RWPE1 (cell line): Measurements from ENCODE around the gene ZFPM1.

ENCODE experiments used
- CTCF ChIA-PET: fragments of 350-600 bp; sonication (Branson Sonifier 250); formaldehyde crosslinking; extraction: SDS; loops from one replicate; lab custom pipeline; 2021; lab: Yijun Ruan, JAX
- POLR2A ChIA-PET: fragments of 400-600 bp; formaldehyde crosslinking; extraction: SDS; loops from one replicate; lab custom pipeline; 2020; ENCODE audit warnings: antibody characterized with exemption; ENCODE audit not compliant: low non-redundant PET; lab: Yijun Ruan, JAX
- DNase-seq: peaks from one replicate; pipeline ENCODE4 v3.0.0; 2012; ENCODE audit warnings: low spot score
- H3K27ac ChIP-seq: fragments of 450-650 bp; 2 replicates; pipeline ENCODE4 v1.5.1; 2017
- TF ChIP-seq, protein P1 (sequence below): fragments of 450-650 bp; conservative IDR thresholded peaks from 2 replicates; pipeline ENCODE4 v1.5.1; 2017; ENCODE audit warnings: low read depth, mild to moderate bottlenecking

ZFPM1 gene

DNA sequence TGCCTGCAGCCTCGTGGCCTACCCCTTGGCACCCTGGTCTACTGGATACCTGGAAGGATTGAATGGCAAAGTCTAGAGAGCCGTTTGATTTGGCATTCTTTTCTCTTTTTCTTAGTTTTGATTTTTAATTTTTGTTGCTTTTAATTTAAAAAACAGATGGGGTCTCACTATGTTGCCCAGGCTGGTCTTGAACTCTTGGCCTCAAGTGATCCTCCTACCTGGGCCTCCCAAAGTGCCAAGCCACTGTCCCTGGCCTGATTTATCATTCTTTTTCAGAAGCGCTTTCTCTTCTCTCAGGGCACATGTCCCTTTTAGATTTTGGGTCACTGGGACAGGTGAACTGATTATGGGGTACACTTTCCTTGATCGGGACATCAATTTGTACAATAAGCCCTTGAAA is 128.0 kb downstream of the ZFPM1 start:
- no peak for DNase-seq
- ChIA-PET CTCF (no interaction called here), POLR2A (no interaction called here)
- H3K27ac ChIP-seq, result no peak overlapping the region
- TF ChIP-seq, protein P1, sequence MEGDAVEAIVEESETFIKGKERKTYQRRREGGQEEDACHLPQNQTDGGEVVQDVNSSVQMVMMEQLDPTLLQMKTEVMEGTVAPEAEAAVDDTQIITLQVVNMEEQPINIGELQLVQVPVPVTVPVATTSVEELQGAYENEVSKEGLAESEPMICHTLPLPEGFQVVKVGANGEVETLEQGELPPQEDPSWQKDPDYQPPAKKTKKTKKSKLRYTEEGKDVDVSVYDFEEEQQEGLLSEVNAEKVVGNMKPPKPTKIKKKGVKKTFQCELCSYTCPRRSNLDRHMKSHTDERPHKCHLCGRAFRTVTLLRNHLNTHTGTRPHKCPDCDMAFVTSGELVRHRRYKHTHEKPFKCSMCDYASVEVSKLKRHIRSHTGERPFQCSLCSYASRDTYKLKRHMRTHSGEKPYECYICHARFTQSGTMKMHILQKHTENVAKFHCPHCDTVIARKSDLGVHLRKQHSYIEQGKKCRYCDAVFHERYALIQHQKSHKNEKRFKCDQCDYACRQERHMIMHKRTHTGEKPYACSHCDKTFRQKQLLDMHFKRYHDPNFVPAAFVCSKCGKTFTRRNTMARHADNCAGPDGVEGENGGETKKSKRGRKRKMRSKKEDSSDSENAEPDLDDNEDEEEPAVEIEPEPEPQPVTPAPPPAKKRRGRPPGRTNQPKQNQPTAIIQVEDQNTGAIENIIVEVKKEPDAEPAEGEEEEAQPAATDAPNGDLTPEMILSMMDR, result no peak

DNA sequence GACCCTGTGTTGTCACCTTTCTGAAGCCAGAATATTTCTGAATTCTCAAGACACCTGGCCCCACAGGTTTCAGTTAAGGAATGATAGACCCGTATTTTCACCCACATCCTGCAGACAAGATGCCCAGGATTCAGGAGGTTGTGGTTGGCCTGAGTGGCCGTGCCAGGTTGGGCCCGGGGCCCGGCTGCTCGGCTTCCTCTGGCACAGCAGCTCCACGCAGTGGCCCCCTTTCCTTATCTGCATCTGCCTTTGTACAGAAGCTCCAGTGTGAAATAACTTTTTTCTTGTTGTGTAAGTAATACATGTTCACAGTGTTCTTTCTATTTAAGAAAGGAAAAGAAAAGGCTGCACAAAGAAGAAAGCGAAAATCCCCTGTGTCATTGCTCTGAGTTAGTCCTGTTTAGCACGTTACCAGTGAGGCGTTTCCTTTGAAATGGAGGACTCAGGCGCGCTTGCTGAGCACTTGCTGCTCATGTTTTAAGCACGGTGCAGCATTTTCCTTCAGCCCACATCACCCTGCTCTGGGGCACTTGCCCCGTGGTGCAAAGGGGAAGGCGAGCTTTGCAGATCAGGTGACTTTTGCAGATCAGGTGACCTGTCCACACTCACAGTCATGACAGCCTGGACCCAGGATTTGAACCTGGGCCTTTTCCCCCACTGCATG is 130.0 kb downstream of the ZFPM1 start:
- H3K27ac ChIP-seq, result no peak overlapping the region
- ChIA-PET CTCF (no interaction called here), POLR2A (no interaction called here)
- no peak for DNase-seq
- TF ChIP-seq, protein P1, result no peak

GRCh38 chr16:88584676-88585075 is 131.6 kb downstream of the ZFPM1 start:
- TF ChIP-seq, protein P1, result no peak
- no peak for DNase-seq
- ChIA-PET POLR2A (no interaction called here), CTCF (no interaction called here)
- no peak overlapping the region for H3K27ac ChIP-seq

GRCh38 chr16:88585269-88585668 is 132.2 kb downstream of the ZFPM1 start:
- CTCF ChIA-PET, result no interaction called here
- POLR2A ChIA-PET, result no interaction called here
- TF ChIP-seq, protein P1, result no peak
- no peak overlapping the region for H3K27ac ChIP-seq
- DNase-seq, result no peak

GRCh38 chr16:88585927-88586581 is 133.0 kb downstream of the ZFPM1 start:
- ChIA-PET POLR2A (no interaction called here), CTCF (no interaction called here)
- TF ChIP-seq, protein P1, result no peak
- H3K27ac ChIP-seq, result no peak overlapping the region
- DNase-seq, result no peak
